ENCODE measurements around the gene ZNF670. TPM values are rescaled to one million over a fixed set of nuclear protein-coding genes. Genes with fewer than 3 reads are reported as not detected.
A peak's percentile ranks its signal among the peaks of the same experiment; 100 is the strongest.

Gene ZNF670
- total RNA-seq, 1 donor from 2014 or later = 8.5 TPM

DNA sequence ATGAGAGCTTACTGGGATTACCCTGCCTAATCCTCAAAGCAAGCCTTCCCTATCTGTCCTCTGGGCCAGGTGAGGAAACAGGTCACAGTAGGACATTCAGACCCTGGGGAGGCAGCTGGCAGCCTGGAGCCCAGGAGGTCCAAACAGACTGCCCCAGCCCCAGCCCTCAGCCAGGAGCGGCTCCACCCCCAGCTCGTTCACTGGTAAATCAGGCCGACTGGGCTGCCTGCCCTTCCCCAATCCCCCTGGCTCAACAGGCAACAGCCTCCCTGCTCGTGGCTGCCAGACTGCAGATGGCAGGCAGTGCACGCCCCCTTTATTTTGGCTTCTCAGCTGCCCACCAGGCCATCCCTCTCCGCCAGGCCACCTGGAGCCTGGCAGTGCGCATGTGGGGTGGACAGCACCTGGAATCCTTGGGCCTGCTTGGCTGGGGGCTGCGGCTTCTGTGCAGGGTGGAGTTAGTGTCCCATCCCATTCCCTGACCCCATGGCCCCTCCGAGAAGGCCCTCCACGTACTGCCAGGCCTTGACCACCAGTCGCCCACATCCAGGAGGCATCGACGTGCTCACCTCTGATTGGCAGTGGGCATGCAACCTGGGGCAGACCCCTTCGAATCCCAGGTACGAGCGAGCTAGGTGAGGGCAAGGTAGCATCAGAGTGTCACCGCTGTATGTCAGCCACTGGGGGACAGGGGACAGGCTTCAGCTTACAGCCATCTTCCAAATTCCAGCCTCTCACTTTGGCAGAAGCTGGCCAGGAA lies 11.2 kb upstream of the ZNF670 start:
- Mint-ChIP-seq H3K27ac (no peak overlapping the region), H3K36me3 (no peaks in the 10 kb centered on the region), H3K27me3 (no peaks in the 10 kb centered on the region), H3K9me3 (no peaks in the 10 kb centered on the region), H3K4me3 (no peak overlapping the region), H3K4me1 (ENCODE audit: unreplicated experiment) (no peaks in the 10 kb centered on the region)
- TF ChIP-seq, protein P1, sequence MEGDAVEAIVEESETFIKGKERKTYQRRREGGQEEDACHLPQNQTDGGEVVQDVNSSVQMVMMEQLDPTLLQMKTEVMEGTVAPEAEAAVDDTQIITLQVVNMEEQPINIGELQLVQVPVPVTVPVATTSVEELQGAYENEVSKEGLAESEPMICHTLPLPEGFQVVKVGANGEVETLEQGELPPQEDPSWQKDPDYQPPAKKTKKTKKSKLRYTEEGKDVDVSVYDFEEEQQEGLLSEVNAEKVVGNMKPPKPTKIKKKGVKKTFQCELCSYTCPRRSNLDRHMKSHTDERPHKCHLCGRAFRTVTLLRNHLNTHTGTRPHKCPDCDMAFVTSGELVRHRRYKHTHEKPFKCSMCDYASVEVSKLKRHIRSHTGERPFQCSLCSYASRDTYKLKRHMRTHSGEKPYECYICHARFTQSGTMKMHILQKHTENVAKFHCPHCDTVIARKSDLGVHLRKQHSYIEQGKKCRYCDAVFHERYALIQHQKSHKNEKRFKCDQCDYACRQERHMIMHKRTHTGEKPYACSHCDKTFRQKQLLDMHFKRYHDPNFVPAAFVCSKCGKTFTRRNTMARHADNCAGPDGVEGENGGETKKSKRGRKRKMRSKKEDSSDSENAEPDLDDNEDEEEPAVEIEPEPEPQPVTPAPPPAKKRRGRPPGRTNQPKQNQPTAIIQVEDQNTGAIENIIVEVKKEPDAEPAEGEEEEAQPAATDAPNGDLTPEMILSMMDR (conservative IDR thresholded peaks at IDR 0.05) = no peak
- DNase-seq (ENCODE audit: extremely low spot score, unreplicated experiment) = peak; percentile 64

DNA sequence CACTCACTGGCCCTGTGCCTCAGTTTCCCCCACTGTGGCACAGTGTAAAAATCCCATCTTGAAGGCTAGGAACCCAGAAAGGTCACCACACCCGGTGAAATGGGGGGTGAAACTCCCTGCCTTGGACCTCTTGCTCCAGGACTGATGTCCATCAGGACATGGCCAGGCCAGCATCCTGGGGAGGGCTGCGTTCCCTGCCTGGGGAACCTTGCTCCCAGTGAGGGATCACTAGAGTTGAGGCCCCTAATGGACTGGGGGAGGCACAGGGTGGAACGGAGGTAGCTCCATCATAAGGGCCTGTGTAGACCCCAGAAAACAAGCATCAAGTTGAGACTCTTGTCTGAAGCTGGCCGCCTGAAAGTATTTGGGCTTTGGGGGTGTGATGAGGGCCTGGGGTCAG lies 10.4 kb upstream of the ZNF670 start:
- H3K4me3 Mint-ChIP-seq = no peak overlapping the region
- H3K9me3 Mint-ChIP-seq = no peaks in the 10 kb centered on the region
- no peaks in the 10 kb centered on the region for H3K27me3 Mint-ChIP-seq
- no peak overlapping the region for H3K27ac Mint-ChIP-seq
- H3K36me3 Mint-ChIP-seq = no peaks in the 10 kb centered on the region
- no peaks in the 10 kb centered on the region for H3K4me1 Mint-ChIP-seq (ENCODE audit: unreplicated experiment)
- peak; percentile 52 for DNase-seq (ENCODE audit: extremely low spot score, unreplicated experiment)
- TF ChIP-seq, protein P1 (conservative IDR thresholded peaks at IDR 0.05) = no peak

DNA sequence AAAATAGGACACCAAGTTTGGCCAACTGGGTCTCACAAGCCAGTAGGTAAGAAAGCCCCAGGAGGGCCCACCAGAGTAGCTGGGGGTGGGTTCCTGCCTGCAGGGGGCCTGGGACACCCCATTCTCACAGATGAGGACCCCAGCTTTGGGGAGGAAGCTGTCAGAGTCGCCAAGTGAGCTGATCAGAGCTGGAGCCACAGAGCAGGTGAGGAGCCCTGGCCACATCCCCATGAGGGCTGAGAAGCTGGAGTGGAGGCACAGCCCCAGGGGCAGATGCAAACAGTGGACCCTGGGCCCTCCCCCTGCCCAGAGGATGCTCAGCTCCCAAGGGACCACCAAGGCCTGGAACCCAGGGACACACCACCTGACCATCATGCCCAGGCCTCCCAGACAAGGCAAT lies 8.6 kb upstream of the ZNF670 start:
- peak; percentile 57 for DNase-seq (ENCODE audit: extremely low spot score, unreplicated experiment)
- no peaks in the 10 kb centered on the region for H3K36me3 Mint-ChIP-seq
- H3K27ac Mint-ChIP-seq = no peak overlapping the region
- H3K4me3 Mint-ChIP-seq = no peak overlapping the region
- no peaks in the 10 kb centered on the region for H3K27me3 Mint-ChIP-seq
- no peaks in the 10 kb centered on the region for H3K9me3 Mint-ChIP-seq
- no peaks in the 10 kb centered on the region for H3K4me1 Mint-ChIP-seq (ENCODE audit: unreplicated experiment)
- TF ChIP-seq, protein P1 (conservative IDR thresholded peaks at IDR 0.05) = no peak

DNA sequence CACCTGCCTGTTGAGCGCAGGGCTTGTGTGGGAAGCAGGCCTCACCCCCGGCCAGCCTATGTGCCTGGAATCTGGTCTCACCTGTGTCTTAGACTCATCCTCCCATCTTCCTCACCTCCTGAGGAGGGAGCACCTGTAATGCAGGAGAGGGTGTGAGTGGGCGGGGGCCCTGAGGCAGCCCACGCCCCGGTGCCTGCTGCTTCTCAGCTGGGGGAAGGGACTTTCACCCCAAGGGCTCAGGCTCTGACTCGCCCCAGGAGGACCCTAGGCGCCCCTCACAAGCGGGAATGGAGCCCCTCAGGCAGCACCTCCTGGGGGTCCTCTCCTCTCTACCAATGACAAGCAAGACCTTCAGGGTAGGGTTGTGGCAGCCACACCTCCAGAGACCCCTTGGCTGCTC lies 6.7 kb upstream of the ZNF670 start:
- no peaks in the 10 kb centered on the region for H3K27me3 Mint-ChIP-seq
- H3K4me3 Mint-ChIP-seq = no peak overlapping the region
- H3K9me3 Mint-ChIP-seq = no peaks in the 10 kb centered on the region
- no peak overlapping the region for H3K27ac Mint-ChIP-seq
- no peaks in the 10 kb centered on the region for H3K4me1 Mint-ChIP-seq (ENCODE audit: unreplicated experiment)
- H3K36me3 Mint-ChIP-seq = no peaks in the 10 kb centered on the region
- DNase-seq (ENCODE audit: extremely low spot score, unreplicated experiment) = no peak
- TF ChIP-seq, protein P1 (conservative IDR thresholded peaks at IDR 0.05) = no peak

DNA sequence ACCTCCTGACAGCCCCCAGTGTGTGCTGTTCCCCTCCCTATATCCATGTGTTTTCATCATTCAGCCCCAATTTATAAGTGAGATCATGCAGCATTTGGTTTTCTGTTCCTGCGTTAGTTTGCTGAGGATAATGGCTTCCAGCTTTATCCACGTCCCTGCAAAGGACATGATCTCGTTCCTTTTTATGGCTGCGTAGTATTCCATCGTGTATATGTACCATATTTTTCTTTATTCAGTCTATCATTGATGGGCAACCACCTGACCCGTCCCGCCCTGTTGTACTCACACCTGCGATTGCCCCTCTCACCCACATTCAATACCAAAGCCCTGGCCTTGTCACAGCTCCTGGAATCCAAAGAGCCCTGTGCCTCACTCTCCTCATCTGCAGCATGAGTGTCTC lies 6.2 kb upstream of the ZNF670 start:
- no peaks in the 10 kb centered on the region for H3K9me3 Mint-ChIP-seq
- no peak overlapping the region for H3K27ac Mint-ChIP-seq
- H3K4me3 Mint-ChIP-seq = no peak overlapping the region
- no peak for DNase-seq (ENCODE audit: extremely low spot score, unreplicated experiment)
- H3K4me1 Mint-ChIP-seq (ENCODE audit: unreplicated experiment) = no peaks in the 10 kb centered on the region
- TF ChIP-seq, protein P1 (conservative IDR thresholded peaks at IDR 0.05) = no peak
- no peaks in the 10 kb centered on the region for H3K36me3 Mint-ChIP-seq
- H3K27me3 Mint-ChIP-seq = no peaks in the 10 kb centered on the region
